Stimulated activated CD4-positive, alpha-beta T cell treated with anti-CD3 and anti-CD28 coated beads, Interleukin-2, amount 100 ng/mL, for 4 hours (primary cell): Measurements from ENCODE around the gene TCF4.

Experiments
- DNase-seq: peaks from one replicate; pipeline ENCODE4 v3.0.0-alpha.2; 2020; ENCODE audit warnings: low read depth

The TCF4 gene

DNA sequence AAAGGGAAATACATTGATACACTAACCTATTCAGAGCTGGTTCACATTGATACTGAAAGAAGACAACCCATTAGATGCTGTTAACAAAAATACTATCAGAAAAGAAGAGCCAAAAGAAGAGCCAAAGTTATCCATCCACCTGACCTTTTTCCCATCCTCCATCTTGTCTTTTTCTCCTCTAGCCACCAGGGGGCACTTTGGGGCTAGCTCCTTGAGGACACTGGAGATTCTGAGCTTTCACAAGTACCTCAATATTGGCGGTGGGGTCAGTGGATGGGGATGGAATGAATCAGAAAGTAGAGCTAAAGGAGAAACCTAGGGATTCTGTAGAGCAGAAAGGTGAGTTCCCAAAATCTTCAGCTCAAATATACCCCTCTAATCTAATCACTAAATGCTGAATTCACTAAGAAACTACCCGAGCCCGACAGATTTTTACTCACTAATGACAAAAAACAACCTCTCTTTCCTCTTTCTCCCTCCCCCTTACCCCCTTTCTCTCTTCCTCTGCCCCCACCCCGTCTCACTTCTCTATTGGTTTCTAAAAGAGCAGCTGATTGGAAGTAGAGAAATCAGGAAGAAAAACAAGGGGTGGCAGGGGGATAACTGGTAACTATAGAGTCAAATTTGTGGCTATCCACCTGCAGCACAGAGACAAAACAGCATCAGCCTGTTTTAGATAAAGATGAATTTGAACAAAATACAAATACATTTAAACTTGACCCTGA lies 203.3 kb downstream of the TCF4 start:
- DNase-seq, result no peak

DNA sequence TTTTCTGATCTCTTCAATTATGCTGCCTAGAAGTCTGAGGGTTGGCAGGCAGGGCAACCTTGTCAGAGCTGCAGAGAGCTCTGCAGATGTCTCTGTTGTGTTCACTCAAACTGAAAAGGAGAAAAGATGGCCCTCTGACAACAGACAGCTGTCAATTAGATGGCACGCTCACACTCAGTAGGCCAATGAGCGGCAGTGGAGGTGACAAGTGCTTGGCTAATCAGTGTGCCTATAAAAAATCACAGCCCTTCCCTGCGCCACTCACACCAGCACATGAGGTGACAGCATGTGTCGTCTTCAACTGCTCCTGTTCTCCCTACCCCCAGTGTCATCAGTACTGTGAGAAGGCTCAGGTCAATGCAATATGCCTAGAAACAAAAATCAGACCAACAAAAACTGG lies 203.9 kb downstream of the TCF4 start:
- no peak for DNase-seq

DNA sequence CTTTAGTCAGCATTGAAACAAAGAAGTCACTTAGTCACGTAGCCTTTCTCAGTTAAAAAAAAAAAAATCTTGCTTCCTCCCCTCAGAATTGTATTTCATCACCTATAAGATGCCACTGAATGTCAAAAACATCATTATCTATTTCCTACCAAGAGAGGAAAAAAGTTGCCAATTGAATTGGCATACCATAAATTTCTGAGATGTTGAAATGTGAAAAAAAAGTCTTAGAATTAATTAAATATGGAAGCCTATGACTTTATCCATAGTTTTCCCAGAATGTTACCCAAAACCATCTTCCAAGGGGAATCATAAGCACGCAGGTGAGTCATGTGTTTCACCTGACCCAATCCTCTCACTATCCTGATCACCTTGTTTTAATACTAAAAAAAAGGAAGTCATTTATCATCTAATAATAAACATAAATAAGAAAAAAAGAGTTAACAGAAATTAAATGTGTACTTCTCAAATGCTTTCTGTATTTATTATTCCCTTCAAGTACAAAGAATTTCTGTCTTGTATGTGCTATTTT lies 205.7 kb downstream of the TCF4 start:
- DNase-seq, result no peak

- no peak for DNase-seq
Measured at GRCh38 chr18:55381277-55381676, 206.7 kb downstream of the TCF4 start.

DNA sequence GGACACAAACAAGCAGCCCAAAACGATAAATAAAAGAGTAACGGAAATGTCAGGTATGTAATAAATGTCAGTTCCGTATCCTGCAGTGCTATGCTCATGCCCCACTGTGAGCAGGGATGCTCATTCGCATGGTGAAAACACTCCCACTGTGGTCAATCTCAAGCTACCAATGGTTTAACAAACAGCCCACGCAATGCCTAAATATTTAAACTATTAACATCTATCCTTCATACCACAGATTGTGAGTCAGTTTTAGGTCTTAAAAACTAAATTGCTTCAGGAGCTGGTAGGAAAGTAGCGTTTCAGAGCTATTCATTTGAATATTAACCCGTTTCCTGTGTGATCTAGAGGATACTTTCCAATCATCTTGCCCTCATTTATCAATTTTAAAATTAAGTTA lies 207.4 kb downstream of the TCF4 start:
- no peak for DNase-seq

- no peak for DNase-seq
Measured at GRCh38 chr18:55376387-55376786, 211.6 kb downstream of the TCF4 start.

GRCh38 chr18:55375930-55376329 lies 212.1 kb downstream of the TCF4 start:
- DNase-seq, result no peak

GRCh38 chr18:55374741-55375140 lies 213.3 kb downstream of the TCF4 start:
- no peak for DNase-seq

DNA sequence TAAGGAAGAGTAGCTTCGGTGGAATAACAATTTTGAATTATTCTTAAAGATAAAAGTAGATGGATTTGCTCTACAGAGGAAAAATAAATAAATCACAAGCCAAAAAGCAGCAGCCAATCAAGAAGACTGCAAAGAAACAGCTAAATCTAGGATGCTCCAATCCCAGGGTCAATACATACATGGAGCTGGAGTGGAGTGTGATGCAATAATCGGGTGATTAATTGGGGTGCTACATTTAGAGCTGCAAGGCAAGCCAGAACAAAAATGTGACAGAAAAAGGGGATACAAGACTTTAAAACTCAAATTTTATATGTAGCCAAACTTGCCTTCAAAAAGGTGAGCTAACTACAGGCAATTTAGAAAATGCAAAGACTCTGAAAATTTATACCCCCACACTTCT lies 215.8 kb downstream of the TCF4 start:
- no peak for DNase-seq

GRCh38 chr18:55370936-55371335 lies 217.1 kb downstream of the TCF4 start:
- DNase-seq, result no peak

DNA sequence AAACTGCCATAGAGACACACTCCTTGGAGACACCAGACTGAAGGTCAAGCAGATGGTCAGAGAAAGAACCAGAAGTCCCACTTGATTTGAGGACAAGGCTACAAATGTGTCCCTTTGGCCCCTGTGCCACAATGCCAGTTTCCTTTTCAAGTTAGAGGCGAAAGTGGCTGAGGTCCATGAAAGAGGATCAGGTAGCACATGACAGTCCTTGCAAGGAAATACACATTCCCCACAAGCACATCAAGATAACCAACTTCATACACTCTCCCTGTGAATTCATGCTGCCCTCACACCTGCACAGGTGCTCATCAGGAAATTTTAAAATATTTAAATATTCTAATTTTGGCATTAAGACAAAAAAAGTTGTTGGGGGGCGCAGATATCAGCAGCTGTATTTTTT lies 218.6 kb downstream of the TCF4 start:
- DNase-seq, result no peak

- no peak for DNase-seq
Measured at GRCh38 chr18:55365342-55365741, 222.7 kb downstream of the TCF4 start.

GRCh38 chr18:55362303-55362702 lies 225.7 kb downstream of the TCF4 start:
- no peak for DNase-seq

- DNase-seq, result no peak
Measured at GRCh38 chr18:55361492-55362250, 226.3 kb downstream of the TCF4 start.

DNA sequence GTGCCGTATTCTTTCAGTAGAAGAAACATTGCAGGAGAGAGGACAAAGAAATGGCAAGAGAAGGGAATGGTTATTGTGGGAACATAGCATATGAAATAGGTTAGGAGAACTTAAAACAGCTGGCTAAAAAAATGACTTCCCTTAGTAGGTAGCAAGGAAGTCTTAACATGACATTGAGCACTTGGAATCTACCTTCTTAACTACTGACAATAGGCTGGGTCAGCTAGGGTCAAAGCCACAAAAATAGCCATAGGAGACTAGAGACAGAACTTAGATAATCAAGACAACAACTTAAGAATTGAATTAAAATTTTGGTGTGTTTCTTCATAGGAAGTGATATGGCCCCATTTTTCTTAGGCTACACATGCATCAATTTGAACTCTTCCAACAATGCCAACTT lies 227.9 kb downstream of the TCF4 start:
- DNase-seq, result no peak

DNA sequence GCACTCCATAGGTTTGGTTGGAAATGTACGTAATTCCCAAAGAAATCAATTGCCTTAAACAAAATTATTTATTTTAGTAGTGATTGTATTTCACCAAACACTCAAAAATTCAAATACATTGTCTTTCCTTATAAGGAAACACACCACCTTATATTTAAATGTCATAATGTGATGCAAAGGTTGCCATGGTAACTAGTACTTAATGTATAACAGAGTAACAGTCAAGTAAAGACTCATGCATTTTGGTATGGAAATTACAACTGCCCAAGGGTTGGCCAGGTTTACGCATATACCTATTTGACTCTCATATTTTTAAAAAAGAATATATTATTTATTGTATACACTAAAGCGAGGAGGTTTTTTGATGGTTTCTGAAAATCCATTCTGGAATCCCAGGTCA lies 231.2 kb downstream of the TCF4 start:
- no peak for DNase-seq

GRCh38 chr18:55355223-55355622 lies 232.8 kb downstream of the TCF4 start:
- DNase-seq, result no peak

- DNase-seq, result no peak
Measured at GRCh38 chr18:55354795-55355194, 233.2 kb downstream of the TCF4 start.

- no peak for DNase-seq
Measured at GRCh38 chr18:55353806-55354205, 234.2 kb downstream of the TCF4 start.

DNA sequence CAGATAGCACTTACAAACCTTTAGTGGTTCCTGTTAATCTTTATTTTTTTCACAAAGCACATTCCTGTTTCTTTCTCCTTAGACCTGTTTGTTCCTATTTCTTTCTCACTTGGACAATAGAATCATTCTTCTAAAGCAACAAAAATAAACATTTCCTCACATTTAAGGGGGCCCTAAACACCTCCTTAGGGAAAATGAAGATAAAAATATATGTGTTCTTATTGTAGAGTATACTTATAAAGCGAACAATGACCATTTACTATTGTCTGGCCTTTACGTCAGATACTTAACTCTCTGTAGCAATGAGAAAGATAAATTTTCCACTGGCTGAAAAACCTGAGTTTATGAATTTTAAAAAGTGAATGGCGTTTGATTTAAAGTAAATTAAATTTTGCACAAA lies 234.6 kb downstream of the TCF4 start:
- DNase-seq, result no peak

GRCh38 chr18:55351980-55352714 lies 235.8 kb downstream of the TCF4 start:
- no peak for DNase-seq

DNA sequence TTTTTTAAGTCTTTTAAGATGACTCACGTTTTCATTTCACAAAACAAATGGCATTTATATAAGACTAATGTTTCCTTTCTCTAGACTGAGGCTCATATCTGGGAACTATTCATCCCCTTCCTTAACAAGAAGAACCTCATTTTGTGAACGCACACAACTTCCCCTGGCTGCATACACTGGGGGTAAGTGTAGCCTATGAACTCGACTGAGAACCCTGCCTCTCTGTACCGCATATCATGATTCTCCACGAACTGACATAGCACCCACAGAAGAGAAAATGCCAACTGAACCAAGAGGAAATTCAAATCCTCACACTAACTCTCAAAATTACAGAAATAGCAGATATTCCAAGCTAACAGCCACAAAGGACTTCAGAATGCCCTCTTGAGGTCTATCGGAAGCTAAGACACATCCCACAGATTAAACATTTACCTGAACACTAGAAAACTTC lies 236.7 kb downstream of the TCF4 start:
- no peak for DNase-seq

DNA sequence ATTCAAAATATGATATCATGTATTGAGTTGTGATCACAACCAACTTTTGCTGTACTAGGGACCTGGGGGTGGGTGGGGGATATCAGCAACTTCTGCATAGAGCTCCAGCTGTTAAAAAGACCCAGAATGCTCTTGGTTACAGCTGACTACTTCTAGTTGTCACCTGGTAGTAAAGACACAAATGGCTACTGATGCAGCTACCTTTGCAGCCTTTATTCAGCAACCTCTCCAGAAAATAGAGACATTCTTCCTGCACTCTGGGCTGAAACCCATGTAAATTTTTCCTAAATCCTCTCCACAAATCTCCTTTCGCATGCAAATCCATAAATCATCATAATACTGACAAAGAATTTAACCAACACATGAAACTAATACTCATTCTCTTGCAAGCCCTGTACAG lies 238.3 kb downstream of the TCF4 start:
- no peak for DNase-seq
